Loucy (cell line): ENCODE results near the gene KCNK18.

Experiments
- H2AFZ ChIP-seq: fragments of 200-600 bp; sonication (generic); 2 replicates; pipeline ENCODE4 v1.6.0; 2016; ENCODE audit warnings: antibody characterized with exemption, mild to moderate bottlenecking, low read length, moderate library complexity
- H3F3A ChIP-seq: fragments of 200-600 bp; 2 replicates; pipeline ENCODE4 v1.6.0; 2016; ENCODE audit warnings: antibody characterized with exemption, low read depth, mild to moderate bottlenecking
- H3K27me3 ChIP-seq: fragments of 200-600 bp; sonication (generic); 2 replicates; pipeline ENCODE4 v1.6.1; 2014; ENCODE audit warnings: low read length, mild to moderate bottlenecking; ENCODE audit not compliant: insufficient read depth, poor library complexity, severe bottlenecking
- H3K36me3 ChIP-seq: fragments of 200-600 bp; sonication (generic); 2 replicates; pipeline ENCODE4 v1.6.1; 2016; ENCODE audit warnings: low read length; ENCODE audit not compliant: insufficient read depth
- H3K4me1 ChIP-seq: fragments of 200-600 bp; sonication (generic); 2 replicates; pipeline ENCODE4 v1.5.1; 2014; ENCODE audit warnings: low read length, mild to moderate bottlenecking; ENCODE audit not compliant: insufficient read depth, poor library complexity, severe bottlenecking
- H3K4me2 ChIP-seq: fragments of 200-600 bp; sonication (generic); 2 replicates; pipeline ENCODE4 v1.6.0; 2014; ENCODE audit warnings: antibody characterized with exemption, low read length, low read depth, mild to moderate bottlenecking; ENCODE audit not compliant: poor library complexity, severe bottlenecking
- H3K4me3 ChIP-seq: fragments of 200-600 bp; sonication (generic); 2 replicates; pipeline ENCODE4 v1.5.1; 2014; ENCODE audit warnings: low read length, mild to moderate bottlenecking, mixed read lengths; ENCODE audit not compliant: poor library complexity, severe bottlenecking
- H3K79me2 ChIP-seq: fragments of 200-600 bp; sonication (generic); 2 replicates; pipeline ENCODE4 v1.6.1; 2014; ENCODE audit warnings: low read length; ENCODE audit not compliant: insufficient read depth
- H3K9ac ChIP-seq: fragments of 200-600 bp; sonication (generic); 2 replicates; pipeline ENCODE4 v1.6.0; 2014; ENCODE audit warnings: mild to moderate bottlenecking, low read depth, low read length, moderate library complexity; ENCODE audit not compliant: poor library complexity, severe bottlenecking
- H3K9me2 ChIP-seq: fragments of 200-600 bp; sonication (generic); replicated peaks from 2 replicates; pipeline ENCODE4 v1.6.1; 2016; ENCODE audit warnings: low read depth, low read length, mixed read lengths
- H3K9me3 ChIP-seq: fragments of 200-600 bp; sonication (generic); 2 replicates; pipeline ENCODE4 v1.6.1; 2014; ENCODE audit warnings: mild to moderate bottlenecking, antibody characterized with exemption, low read length, low read depth; ENCODE audit not compliant: insufficient read depth
- H4K20me1 ChIP-seq: fragments of 200-600 bp; sonication (generic); 2 replicates; pipeline ENCODE4 v1.6.0; 2014; ENCODE audit warnings: antibody characterized with exemption, low read length, mild to moderate bottlenecking; ENCODE audit not compliant: insufficient read depth, poor library complexity, severe bottlenecking
- CTCF ChIP-seq: fragments of 200-600 bp; sonication (generic); conservative IDR thresholded peaks from 2 replicates; pipeline ENCODE4 v1.5.1; 2014; ENCODE audit warnings: mild to moderate bottlenecking, antibody characterized with exemption, low read length
- EZH2phosphoT487 ChIP-seq: fragments of 200-600 bp; IDR thresholded peaks from 2 replicates; pipeline ENCODE4 v1.6.1; 2018; ENCODE audit warnings: antibody characterized with exemption, mild to moderate bottlenecking, moderate library complexity, borderline replicate concordance

The KCNK18 gene

GRCh38 chr10:117163061-117163953 is 34.0 kb upstream of the KCNK18 start:
- Histone ChIP-seq H3K4me1 (no peaks in the 10 kb centered on the region), H3F3A (no peaks in the 10 kb centered on the region), H3K4me3 (no peak overlapping the region), H2AFZ (no peak overlapping the region), H3K36me3 (no peaks in the 10 kb centered on the region), H3K9me3 (no peaks in the 10 kb centered on the region), H3K27me3 (no peaks in the 10 kb centered on the region), H4K20me1 (no peaks in the 10 kb centered on the region), H3K9ac (no peak overlapping the region), H3K4me2 (no peak overlapping the region), H3K79me2 (no peaks in the 10 kb centered on the region), H3K9me2 (no peaks in the 10 kb centered on the region)
- no peak for TF ChIP-seq EZH2phosphoT487
- no peak for TF ChIP-seq CTCF

GRCh38 chr10:117163954-117164548 is 33.2 kb upstream of the KCNK18 start:
- H3K9me3 ChIP-seq, result no peaks in the 10 kb centered on the region
- no peaks in the 10 kb centered on the region for H3F3A ChIP-seq
- H3K4me3 ChIP-seq, result no peak overlapping the region
- no peaks in the 10 kb centered on the region for H3K36me3 ChIP-seq
- no peak overlapping the region for H3K4me2 ChIP-seq
- H3K4me1 ChIP-seq, result no peaks in the 10 kb centered on the region
- H3K27me3 ChIP-seq, result no peaks in the 10 kb centered on the region
- H3K79me2 ChIP-seq, result no peaks in the 10 kb centered on the region
- TF ChIP-seq EZH2phosphoT487 (no peak), CTCF (no peak)
- no peak overlapping the region for H3K9ac ChIP-seq
- no peaks in the 10 kb centered on the region for H3K9me2 ChIP-seq
- H2AFZ ChIP-seq, result no peak overlapping the region
- H4K20me1 ChIP-seq, result no peaks in the 10 kb centered on the region

- TF ChIP-seq EZH2phosphoT487 (no peak), CTCF (no peak)
- Histone ChIP-seq H3F3A (no peaks in the 10 kb centered on the region), H3K79me2 (no peaks in the 10 kb centered on the region), H3K4me2 (no peak overlapping the region), H4K20me1 (no peaks in the 10 kb centered on the region), H3K9me3 (no peaks in the 10 kb centered on the region), H3K9ac (no peak overlapping the region), H3K9me2 (no peaks in the 10 kb centered on the region), H3K4me3 (no peak overlapping the region), H3K4me1 (no peaks in the 10 kb centered on the region), H3K27me3 (no peaks in the 10 kb centered on the region), H3K36me3 (no peaks in the 10 kb centered on the region), H2AFZ (no peak overlapping the region)
These were observed 32.4 kb upstream of the KCNK18 start for GRCh38 chr10:117164592-117165537.
